GM12891 (cell line): ENCODE results near the gene TENM3.
A peak's percentile ranks its signal among the peaks of the same experiment; 100 is the strongest.

ENCODE experiments used
- DNase-seq: peaks from one replicate; pipeline ENCODE4 v3.0.0; 2011; ENCODE audit warnings: low spot score; ENCODE audit not compliant: insufficient read length
- FAIRE-seq: peaks from 2 replicates; lab custom pipeline; 2011; peaks lifted over from hg19 to GRCh38; lab: Jason Lieb, UNC
- PAX5 ChIP-seq: IDR thresholded peaks from 2 replicates; pipeline ENCODE4 v1.6.1; 2011; ENCODE audit warnings: low read length, moderate library complexity, mild to moderate bottlenecking; ENCODE audit not compliant: insufficient read depth, severe bottlenecking
- POLR2A ChIP-seq: IDR thresholded peaks from 2 replicates; pipeline ENCODE4 v1.6.1; 2011; ENCODE audit warnings: low read depth, low read length, control low read depth
- POLR2AphosphoS5 ChIP-seq: IDR thresholded peaks from 2 replicates; pipeline ENCODE4 v1.6.1; 2011; ENCODE audit warnings: low read depth, low read length, control low read depth
- POU2F2 ChIP-seq: IDR thresholded peaks from 2 replicates; pipeline ENCODE4 v1.6.1; 2011; ENCODE audit warnings: low read depth, mild to moderate bottlenecking, control low read depth, low read length, moderate library complexity
- SPI1 ChIP-seq: IDR thresholded peaks from 2 replicates; pipeline ENCODE4 v1.6.1; 2011; ENCODE audit warnings: low read depth, low read length, control low read depth
- TAF1 ChIP-seq: IDR thresholded peaks from 2 replicates; pipeline ENCODE4 v1.6.1; 2011; ENCODE audit warnings: low read depth, low read length, control low read depth

TENM3 gene

GRCh38 chr4:182502064-182502463 is 258.9 kb downstream of the TENM3 start:
- TF ChIP-seq POU2F2: no peak
- TF ChIP-seq SPI1: no peak
- TF ChIP-seq POLR2AphosphoS5: no peak
- TF ChIP-seq PAX5: no peak
- no peak for TF ChIP-seq POLR2A
- no peak for TF ChIP-seq TAF1
- FAIRE-seq (no peak), DNase-seq (no peak)

- DNase-seq: no peak
- TF ChIP-seq SPI1 (no peak), PAX5 (no peak)
- no peak for FAIRE-seq
Measured at GRCh38 chr4:182504463-182504862, 261.3 kb downstream of the TENM3 start.

GRCh38 chr4:182507805-182508204 is 264.6 kb downstream of the TENM3 start:
- TF ChIP-seq POU2F2 (no peak), POLR2AphosphoS5 (no peak), POLR2A (no peak), PAX5 (no peak), SPI1 (no peak), TAF1 (no peak)
- DNase-seq (no peak), FAIRE-seq (no peak)

- no peak for FAIRE-seq
- TF ChIP-seq POLR2A (no peak), SPI1 (no peak), PAX5 (no peak), TAF1 (no peak), POLR2AphosphoS5 (no peak), POU2F2 (no peak)
- no peak for DNase-seq
Measured at GRCh38 chr4:182510836-182511235, 267.6 kb downstream of the TENM3 start.

DNA sequence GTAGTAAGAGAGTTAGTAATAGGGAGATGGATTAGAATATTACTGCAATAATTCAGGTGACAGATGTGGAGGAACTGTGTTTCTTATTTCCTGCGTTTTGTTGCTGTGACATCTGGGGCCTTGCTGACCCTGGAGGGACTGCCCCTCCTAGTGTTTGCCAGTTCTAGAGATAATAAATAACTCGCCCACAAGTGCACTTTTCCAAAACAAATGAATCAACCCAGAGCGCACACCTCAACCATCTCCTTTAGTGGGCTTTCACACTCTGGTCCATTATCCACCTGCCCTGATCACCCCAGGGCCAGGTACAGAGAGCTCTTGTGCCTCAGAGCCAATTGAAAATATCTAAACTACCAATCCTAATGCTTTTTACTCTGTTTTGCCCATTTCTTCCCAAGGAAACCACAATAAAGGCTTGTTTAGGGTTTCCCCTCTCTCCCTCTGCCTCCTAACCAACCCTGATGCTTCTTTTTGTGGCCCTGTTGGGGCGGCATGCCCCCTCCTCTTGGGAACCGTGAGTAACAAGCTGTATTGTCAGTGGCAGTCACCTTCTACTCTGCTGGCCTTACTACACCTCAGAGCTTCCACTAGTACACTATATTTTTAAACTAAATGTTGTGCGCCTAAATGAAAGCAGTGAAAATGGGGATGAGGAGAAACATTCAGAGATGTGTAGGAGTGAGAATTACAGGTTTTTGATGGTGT is 270.5 kb downstream of the TENM3 start:
- TF ChIP-seq SPI1: no peak
- no peak for TF ChIP-seq POLR2A
- TF ChIP-seq PAX5: no peak
- TF ChIP-seq POLR2AphosphoS5: no peak
- TF ChIP-seq POU2F2: no peak
- TF ChIP-seq TAF1: no peak
- FAIRE-seq (no peak), DNase-seq (no peak)

- DNase-seq (no peak), FAIRE-seq (no peak)
- TF ChIP-seq SPI1 (peak; percentile 34), POLR2A (no peak)
Measured at GRCh38 chr4:182518421-182518820, 275.2 kb downstream of the TENM3 start.

- TF ChIP-seq POLR2A: no peak
- no peak for TF ChIP-seq POU2F2
- TF ChIP-seq TAF1: no peak
- TF ChIP-seq SPI1: no peak
- no peak for TF ChIP-seq POLR2AphosphoS5
- TF ChIP-seq PAX5: no peak
- no peak for FAIRE-seq
Measured at GRCh38 chr4:182519528-182519927, 276.3 kb downstream of the TENM3 start.

GRCh38 chr4:182521011-182521410 is 277.8 kb downstream of the TENM3 start:
- FAIRE-seq (no peak), DNase-seq (no peak)
- TF ChIP-seq SPI1: no peak

More at GRCh38 chr4:182519528-182519927, 276.3 kb downstream of the TENM3 start:
- DNase-seq: no peak

DNA sequence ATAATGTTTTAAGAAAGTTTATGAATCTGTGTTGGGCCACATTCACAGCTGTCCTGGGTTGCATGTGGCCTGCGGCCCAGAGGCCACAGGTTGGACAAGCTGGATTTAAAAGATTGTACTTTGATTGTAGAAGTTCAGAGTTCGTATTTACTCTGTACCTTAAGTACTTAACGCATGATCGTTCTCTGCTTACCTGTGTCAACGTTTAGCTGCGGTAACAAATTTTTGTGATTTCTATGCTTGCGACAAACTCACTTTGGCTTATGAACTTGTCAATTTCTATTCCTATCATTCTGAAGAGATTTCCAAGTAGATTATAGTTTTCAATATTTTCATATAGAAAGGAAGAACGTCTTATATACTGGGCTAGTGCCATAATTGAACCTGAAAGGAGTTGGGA is 285.6 kb downstream of the TENM3 start:
- DNase-seq: no peak
- no peak for TF ChIP-seq PAX5
- no peak for TF ChIP-seq POLR2AphosphoS5
- TF ChIP-seq SPI1: no peak
- TF ChIP-seq POLR2A: no peak
- TF ChIP-seq TAF1: no peak
- no peak for TF ChIP-seq POU2F2
- FAIRE-seq: no peak

DNA sequence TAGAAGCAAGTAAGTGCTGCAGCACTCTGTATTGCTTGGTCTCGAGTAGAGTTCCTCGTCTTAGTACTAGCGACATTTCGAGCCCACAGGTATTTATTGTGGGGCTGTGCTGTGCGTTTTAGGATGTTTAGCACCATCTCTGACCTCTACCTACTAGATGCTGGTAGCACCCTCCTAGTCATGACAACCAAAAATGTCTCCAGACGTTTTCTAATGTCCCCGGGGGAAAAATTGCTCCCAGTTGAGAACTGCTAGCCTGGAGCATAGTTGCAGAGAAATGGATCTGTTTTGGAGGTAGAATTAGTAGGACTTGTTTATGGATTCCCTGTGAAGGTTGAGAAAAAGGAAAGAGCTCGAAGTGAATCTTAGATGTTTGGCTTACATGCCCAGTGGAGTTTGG is 287.2 kb downstream of the TENM3 start:
- TF ChIP-seq POLR2A (no peak), PAX5 (no peak), POU2F2 (no peak), SPI1 (no peak), TAF1 (no peak), POLR2AphosphoS5 (no peak)
- no peak for DNase-seq
- FAIRE-seq: no peak

- no peak for FAIRE-seq
- no peak for TF ChIP-seq PAX5
- TF ChIP-seq POLR2A: no peak
- no peak for TF ChIP-seq TAF1
- TF ChIP-seq POU2F2: no peak
- no peak for TF ChIP-seq SPI1
- DNase-seq: no peak
Measured at GRCh38 chr4:182531555-182532162, 288.5 kb downstream of the TENM3 start.
